Uterus (tissue), 4 donors: ENCODE data around the gene YPEL2. TPM values are rescaled to one million over a fixed set of nuclear protein-coding genes. Genes with fewer than 3 reads are reported as not detected.

ENCODE experiments used
- microRNA-seq: library from miRNA; unstranded; fragments of <30 nt; microRNA quantifications from one replicate; pipeline ENCODE4, GENCODE V29; 2016; ENCODE audit warnings: borderline microRNAs expressed, borderline replicate concordance
- small RNA-seq: library from RNA; depleted of rRNA; stranded (forward); fragments of <200 nt; gene quantifications from one replicate; pipeline ENCODE3, GENCODE V24; 2016
- total RNA-seq, 4 donors: library from RNA; depleted of rRNA in 3 of 4; stranded (reverse); fragments of >200 nt in 3 of 4; gene quantifications; one replicate each; pipeline versions ENCODE4 v1.1.0 to v1.2.4, GENCODE V29; 2014 to 2023
- donor health status: DM: yes; HTN: yes; CAD: no.

The YPEL2 gene
- total RNA-seq, 4 donors from 2014 or later = 21.2 to 91.7 (median 25.0) TPM

Small RNA genes within 50 kb of the gene (microRNA-seq; reads per million reads assigned to microRNA genes)
- not detected for gene MIR4729

Small RNA genes within 50 kb of the gene (small RNA-seq; reads per million reads assigned to genes)
- not detected for gene MIR4729

Other genes starting within 250 kb of the YPEL2 start
- gene TRIM37, start 224.8 kb upstream of the YPEL2 start, total RNA-seq = 10 to 100 TPM in 3 of 4 donors, 1 to 10 TPM in 1; 5.0 to 38.9 (median 21.4) TPM
- gene SKA2, start 176.5 kb upstream of the YPEL2 start, total RNA-seq = 10 to 100 TPM; 20.6 to 99.8 (median 33.0) TPM
- gene PRR11, start 175.9 kb upstream of the YPEL2 start, total RNA-seq = 1 to 10 TPM in 2 of 4 donors, under 1 TPM in 1, not detected in 1; 0.26 to 5.5 (median 1.6) TPM
- gene SMG8, start 121.6 kb upstream of the YPEL2 start, total RNA-seq = 10 to 100 TPM in 3 of 4 donors, 1 to 10 TPM in 1; 2.6 to 22.2 (median 13.1) TPM
- gene GDPD1, start 111.1 kb upstream of the YPEL2 start, total RNA-seq = 1 to 10 TPM in 2 of 4 donors, under 1 TPM in 2; 0.51 to 1.9 (median 1.2) TPM
- gene DHX40, start 234.0 kb downstream of the YPEL2 start, total RNA-seq = 100 to 1,000 TPM in 1 of 4 donors, 10 to 100 TPM in 3; 15.0 to 113 (median 29.8) TPM